ENCODE measurements around the gene AURKAIP1.

The AURKAIP1 gene

DNA sequence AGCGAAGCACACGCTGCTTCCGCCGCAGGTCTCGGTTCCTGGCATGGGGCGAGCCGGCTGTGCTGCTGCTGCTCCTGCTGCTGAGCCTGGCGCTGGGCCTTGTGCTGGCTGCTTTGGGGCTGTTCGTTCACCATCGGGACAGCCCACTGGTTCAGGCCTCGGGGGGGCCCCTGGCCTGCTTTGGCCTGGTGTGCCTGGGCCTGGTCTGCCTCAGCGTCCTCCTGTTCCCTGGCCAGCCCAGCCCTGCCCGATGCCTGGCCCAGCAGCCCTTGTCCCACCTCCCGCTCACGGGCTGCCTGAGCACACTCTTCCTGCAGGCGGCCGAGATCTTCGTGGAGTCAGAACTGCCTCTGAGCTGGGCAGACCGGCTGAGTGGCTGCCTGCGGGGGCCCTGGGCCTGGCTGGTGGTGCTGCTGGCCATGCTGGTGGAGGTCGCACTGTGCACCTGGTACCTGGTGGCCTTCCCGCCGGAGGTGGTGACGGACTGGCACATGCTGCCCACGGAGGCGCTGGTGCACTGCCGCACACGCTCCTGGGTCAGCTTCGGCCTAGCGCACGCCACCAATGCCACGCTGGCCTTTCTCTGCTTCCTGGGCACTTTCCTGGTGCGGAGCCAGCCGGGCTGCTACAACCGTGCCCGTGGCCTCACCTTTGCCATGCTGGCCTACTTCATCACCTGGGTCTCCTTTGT is 41.3 kb downstream of the AURKAIP1 start:
- DNase-seq (ENCODE audit: low read depth in 2 of 2) = no peak

DNA sequence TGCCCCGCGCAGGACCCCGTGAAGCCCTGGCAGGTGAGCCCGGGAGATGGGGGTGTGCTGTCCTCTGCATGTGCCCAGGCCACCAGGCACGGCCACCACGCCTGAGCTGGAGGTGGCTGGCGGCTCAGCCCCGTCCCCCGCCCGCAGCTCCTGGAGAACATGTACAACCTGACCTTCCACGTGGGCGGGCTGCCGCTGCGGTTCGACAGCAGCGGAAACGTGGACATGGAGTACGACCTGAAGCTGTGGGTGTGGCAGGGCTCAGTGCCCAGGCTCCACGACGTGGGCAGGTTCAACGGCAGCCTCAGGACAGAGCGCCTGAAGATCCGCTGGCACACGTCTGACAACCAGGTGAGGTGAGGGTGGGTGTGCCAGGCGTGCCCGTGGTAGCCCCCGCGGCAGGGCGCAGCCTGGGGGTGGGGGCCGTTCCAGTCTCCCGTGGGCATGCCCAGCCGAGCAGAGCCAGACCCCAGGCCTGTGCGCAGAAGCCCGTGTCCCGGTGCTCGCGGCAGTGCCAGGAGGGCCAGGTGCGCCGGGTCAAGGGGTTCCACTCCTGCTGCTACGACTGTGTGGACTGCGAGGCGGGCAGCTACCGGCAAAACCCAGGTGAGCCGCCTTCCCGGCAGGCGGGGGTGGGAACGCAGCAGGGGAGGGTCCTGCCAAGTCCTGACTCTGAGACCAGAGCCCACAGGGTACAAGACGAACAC is 42.1 kb downstream of the AURKAIP1 start:
- DNase-seq (ENCODE audit: low read depth in 2 of 2) = no peak

DNA sequence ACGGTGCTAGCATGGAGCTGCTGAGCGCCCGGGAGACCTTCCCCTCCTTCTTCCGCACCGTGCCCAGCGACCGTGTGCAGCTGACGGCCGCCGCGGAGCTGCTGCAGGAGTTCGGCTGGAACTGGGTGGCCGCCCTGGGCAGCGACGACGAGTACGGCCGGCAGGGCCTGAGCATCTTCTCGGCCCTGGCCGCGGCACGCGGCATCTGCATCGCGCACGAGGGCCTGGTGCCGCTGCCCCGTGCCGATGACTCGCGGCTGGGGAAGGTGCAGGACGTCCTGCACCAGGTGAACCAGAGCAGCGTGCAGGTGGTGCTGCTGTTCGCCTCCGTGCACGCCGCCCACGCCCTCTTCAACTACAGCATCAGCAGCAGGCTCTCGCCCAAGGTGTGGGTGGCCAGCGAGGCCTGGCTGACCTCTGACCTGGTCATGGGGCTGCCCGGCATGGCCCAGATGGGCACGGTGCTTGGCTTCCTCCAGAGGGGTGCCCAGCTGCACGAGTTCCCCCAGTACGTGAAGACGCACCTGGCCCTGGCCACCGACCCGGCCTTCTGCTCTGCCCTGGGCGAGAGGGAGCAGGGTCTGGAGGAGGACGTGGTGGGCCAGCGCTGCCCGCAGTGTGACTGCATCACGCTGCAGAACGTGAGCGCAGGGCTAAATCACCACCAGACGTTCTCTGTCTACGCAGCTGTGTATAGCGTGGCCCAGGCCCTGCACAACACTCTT is 42.8 kb downstream of the AURKAIP1 start:
- no peak for DNase-seq (ENCODE audit: low read depth in 2 of 2)

DNA sequence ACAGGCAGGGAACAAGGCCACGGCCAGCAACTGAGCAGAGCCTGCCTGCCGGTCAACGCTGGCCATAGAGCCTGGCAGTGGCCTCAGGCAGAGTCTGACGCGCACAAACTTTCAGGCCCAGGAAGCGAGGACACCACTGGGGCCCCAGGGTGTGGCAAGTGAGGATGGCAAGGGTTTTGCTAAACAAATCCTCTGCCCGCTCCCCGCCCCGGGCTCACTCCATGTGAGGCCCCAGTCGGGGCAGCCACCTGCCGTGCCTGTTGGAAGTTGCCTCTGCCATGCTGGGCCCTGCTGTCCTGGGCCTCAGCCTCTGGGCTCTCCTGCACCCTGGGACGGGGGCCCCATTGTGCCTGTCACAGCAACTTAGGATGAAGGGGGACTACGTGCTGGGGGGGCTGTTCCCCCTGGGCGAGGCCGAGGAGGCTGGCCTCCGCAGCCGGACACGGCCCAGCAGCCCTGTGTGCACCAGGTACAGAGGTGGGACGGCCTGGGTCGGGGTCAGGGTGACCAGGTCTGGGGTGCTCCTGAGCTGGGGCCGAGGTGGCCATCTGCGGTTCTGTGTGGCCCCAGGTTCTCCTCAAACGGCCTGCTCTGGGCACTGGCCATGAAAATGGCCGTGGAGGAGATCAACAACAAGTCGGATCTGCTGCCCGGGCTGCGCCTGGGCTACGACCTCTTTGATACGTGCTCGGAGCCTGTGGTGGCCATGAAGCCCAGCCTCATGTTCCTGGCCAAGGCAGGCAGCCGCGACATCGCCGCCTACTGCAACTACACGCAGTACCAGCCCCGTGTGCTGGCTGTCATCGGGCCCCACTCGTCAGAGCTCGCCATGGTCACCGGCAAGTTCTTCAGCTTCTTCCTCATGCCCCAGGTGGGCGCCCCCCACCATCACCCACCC is 43.7 kb downstream of the AURKAIP1 start, which contains the start of gene TAS1R3:
TSS of gene TAS1R3 (plus strand) at position 213 of the 898 bp plus-strand sequence. CDS start at position 279, 66 bp downstream.
- DNase-seq (ENCODE audit: low read depth in 2 of 2) = no peak

DNA sequence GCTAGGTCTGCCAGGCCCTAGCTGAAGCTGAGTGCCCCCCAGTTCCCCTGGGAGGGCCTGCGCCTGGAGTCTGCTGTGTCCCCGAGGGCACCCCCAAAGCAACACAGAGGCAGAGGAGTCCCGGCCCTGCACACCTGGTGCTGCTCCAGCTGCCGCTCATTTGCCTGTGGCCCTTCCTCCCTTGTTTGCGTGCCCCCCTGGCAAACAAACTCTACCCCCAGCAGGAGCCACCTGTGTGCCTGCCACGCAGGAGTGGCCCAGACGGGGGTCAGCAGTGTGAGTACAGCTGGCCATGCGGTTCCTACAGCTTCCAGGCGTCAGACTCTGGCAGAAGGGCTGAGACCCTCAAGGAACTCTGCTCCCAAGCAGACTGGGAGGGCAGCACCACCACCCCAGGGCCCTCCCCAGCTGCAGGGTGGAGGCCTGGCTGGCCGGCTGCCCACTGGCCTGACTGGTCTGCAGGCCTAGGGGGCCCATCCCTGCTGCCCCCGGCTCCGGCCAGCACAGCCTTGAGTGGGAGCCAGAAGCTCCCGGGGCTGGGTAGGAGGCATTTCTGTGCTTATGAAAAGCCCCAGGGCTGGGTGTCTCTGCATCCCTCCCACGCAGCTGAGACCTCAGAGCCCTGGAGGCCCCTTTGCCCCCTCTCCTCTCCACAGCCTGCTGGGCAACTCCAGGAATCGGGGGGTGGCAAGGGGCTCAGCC is 44.5 kb downstream of the AURKAIP1 start:
- DNase-seq (ENCODE audit: low read depth in 2 of 2) = no peak

DNA sequence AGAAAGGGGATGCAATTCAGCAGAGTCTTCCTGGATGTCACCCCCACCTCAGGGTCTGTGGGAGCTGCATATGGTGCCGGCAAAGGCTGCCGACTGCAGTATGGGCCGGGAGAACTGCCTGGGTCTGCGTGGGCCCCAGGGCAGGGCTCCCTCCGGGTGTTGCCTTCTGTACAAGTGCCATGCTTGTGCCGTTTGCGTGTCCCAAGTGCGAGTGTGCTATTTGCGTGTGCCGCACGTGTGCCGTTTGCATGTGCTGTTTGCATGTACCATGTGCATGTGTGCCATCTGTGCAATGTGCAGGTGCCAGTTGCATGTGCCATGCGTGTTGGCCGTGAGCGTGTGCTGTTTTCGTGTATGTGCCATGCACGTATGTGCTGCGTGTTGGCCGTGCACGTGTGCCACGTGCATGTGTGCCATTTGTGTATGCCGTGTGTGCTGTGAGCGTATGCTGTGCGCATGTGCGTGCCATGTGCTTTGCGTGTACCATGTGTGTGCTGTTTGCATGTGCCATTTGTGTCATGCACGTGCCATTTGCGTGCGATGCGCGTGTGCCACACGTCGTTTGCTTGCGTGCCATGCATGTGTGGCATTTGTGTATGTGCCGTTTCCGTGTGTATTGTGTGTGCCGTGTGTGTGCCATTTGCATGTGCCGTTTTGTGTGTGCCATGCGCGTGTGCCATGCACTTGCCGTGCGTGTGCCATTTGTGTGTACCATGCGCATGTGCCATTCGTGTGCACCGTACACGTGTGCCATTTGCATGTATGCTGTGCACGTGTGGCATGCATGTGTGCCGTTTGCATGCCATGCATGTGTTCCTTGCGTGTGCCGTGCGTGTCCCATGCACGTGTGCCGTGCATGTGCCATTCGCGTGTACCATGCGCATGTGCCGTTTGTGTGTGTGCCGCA is 45.5 kb downstream of the AURKAIP1 start:
- DNase-seq (ENCODE audit: low read depth in 2 of 2) = no peak

DNA sequence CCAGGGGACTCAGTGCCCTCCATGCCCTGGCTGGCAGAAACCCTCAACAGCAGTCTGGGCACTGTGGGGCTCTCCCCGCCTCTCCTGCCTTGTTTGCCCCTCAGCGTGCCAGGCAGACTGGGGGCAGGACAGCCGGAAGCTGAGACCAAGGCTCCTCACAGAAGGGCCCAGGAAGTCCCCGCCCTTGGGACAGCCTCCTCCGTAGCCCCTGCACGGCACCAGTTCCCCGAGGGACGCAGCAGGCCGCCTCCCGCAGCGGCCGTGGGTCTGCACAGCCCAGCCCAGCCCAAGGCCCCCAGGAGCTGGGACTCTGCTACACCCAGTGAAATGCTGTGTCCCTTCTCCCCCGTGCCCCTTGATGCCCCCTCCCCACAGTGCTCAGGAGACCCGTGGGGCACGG is 46.8 kb downstream of the AURKAIP1 start:
- DNase-seq (ENCODE audit: low read depth in 2 of 2) = no peak

DNA sequence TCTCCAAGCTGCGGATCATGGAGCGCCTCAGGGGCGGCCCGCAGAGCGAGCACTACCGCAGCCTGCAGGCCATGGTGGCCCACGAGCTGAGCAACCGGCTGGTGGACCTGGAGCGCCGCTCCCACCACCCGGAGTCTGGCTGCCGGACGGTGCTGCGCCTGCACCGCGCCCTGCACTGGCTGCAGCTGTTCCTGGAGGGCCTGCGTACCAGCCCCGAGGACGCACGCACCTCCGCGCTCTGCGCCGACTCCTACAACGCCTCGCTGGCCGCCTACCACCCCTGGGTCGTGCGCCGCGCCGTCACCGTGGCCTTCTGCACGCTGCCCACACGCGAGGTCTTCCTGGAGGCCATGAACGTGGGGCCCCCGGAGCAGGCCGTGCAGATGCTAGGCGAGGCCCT is 47.7 kb downstream of the AURKAIP1 start:
- no peak for DNase-seq (ENCODE audit: low read depth in 2 of 2)

DNA sequence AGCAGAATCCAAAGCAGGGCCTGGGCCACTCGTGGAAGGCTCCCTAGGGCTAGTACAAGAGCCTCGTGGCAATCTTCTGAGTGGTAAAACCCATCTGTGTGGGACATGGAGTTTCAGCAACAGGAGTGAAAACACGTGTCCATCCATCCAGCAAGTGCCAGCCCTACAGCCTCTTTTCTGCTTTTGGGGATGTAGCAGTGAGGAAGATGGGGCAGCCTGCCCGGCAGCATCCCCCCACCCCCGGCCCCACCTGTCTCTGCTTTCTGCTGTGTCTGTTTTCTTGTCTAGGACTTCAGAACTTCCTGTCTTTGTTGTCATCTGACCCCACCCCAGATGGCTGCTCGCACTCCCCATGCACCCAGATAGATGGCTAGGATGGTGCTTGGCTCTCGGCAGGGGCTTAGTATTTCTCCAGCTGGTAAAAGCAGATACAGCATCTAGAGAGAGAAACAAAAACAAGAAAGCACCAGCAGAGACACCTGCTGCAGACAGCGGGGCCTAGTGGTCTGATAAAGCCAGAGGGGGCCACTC is 48.9 kb downstream of the AURKAIP1 start:
- no peak for DNase-seq (ENCODE audit: low read depth in 2 of 2)

DNA sequence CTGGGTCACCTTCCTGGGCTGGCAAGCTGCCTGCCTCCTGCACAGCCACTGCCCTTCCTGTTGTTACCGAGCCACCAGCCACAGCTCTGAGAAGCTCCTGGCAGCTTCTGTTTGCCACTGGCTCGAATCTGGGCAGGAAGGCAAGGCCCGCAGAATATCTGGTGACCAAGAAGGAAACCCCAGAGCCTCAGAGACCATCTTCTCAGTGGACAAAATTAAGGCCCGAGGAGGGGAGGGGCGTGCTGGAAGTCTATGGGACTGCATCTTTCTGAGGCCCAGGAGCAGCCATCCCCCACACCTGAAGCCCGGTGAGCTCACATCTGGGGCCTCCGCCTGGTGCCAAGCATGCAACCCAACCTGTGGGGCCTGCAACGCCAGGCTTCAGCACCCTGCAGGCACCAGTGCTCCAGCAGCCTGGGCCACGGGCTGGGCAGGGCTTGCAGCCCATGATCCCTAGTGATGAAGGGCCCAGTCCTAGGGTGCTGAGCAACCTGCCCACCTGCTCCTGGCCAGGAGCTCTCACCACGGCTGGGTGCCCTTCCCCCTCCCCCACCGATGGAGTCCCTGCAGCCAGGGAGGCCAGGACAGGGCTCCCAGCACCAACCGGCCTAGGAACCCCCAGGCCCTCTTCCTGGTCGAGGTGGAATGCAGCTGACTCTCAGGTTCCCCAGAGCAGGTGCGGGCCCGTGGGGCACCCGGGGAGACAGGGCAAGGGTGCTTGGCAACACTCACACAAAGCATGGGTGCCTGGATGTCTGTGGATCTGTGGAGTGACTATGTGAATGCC is 49.5 kb downstream of the AURKAIP1 start:
- no peak for DNase-seq (ENCODE audit: low read depth in 2 of 2)

DNA sequence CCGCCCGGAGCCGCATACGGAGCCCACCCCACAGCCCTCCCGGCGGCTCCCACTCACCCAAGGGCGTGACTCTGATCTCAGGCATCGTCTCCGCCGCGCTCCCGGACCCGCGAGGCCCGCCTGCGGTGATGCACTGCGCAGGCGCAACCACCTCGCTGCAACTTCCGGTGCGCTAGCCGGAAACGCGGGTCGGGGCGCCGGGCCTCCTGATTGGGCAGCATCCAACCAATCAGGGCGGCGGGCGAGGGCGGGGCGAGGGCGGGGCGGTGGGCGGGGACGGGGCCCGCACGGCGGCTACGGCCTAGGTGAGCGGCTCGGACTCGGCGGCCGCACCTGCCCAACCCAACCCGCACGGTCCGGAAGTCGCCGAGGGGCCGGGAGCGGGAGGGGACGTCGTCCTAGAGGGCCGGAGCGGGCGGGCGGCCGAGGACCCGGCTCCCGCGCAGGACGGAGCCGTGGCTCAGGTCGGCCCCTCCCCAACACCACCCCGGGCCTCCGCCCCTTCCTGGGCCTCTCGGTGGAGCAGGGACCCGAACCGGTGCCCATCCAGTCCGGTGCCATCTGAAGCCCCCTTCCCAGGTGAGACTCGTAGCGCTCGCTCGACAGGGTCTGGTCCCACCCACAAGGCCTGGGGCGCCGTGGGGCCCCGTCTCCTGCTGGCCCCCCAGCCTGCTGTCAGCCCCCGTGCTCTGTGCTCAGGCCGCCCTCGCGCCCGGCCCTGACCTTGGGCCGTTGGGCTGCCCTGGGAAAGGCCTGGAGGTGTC is 50.3 kb downstream of the AURKAIP1 start, which contains the start of the genes CPTP and INTS11:
TSS of gene CPTP (plus strand) at position 279 of the 764 bp plus-strand sequence. CDS start 2,109 bp downstream, outside the sequence.
TSS of gene INTS11 (minus strand) at position 137 of the 764 bp plus-strand sequence. CDS start at position 85, 52 bp downstream.
- peak; percentile 88 to 96 for DNase-seq (ENCODE audit: low read depth in 2 of 2)

DNA sequence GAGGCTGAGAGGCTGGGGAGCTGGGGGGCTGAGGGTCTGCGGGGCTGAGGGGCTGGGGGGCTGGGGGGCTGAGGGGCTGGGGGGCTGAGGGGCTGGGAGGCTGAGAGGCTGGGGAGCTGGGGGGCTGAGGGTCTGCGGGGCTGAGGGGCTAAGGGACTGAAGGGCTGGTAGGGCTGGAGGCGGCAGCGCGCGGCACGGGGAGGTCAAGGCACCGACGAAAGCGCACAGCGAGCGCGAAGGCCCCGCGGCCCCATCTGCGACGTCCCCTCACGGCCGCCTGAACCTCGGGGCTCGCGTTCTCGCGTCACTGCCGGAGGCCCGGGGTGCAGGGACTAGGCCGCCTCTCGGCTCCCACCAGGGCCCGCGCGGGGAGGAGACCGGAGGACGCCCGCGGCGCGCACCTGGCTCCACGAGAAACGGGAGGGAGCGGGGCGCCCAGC is 50.9 kb downstream of the AURKAIP1 start:
- DNase-seq (ENCODE audit: low read depth in 2 of 2) = no peak
